HG02759 (cell line): Measurements from ENCODE around the gene POP4.

ENCODE experiments used
- ATAC-seq: cut with Tn5 transposase; IDR thresholded peaks from one replicate; pipeline ENCODE4 v1.9.1; 2021; ENCODE audit warnings: mild to moderate bottlenecking, moderate library complexity; ENCODE audit not compliant: unreplicated experiment

POP4 gene

GRCh38 chr19:29576761-29577648 is 29.1 kb upstream of the POP4 start:
- ATAC-seq = peak; percentile 82

DNA sequence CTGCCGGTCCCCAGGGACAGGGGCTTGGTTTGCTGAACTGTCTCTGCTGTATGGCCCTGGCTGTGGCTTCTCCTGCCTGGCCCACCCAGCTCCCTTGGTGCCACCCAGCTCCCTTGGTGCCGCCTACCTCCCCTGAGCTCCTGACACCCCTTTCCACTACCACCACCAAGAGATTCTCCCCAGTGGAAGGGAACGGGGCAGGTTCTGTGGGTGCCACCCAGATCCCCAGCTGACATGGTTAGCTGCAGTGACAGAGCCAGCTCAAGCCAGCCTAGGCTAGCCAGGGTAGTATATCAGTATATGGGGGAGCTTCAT is 28.5 kb upstream of the POP4 start:
- no peak for ATAC-seq

GRCh38 chr19:29578349-29578748 is 27.7 kb upstream of the POP4 start:
- no peak for ATAC-seq

GRCh38 chr19:29579308-29579910 is 26.7 kb upstream of the POP4 start:
- no peak for ATAC-seq

DNA sequence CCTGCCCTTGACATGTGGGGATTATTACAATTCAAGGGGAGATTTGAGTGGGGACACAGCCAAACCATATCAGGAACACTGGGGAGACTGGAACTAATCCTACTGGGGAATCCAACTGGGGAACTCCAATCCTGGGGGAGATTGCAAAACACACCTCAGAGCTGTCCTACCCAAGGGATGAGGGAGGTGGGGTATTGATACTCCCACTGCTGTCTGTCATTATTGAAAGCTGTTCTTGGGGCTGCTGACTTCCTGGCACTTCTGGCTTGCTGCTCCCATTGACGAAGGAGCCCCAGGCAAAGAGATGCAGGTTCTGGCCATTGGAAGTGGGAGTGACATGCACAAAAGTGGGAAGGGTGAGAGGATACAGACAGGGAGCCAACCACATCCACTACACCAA is 24.7 kb upstream of the POP4 start:
- no peak for ATAC-seq

GRCh38 chr19:29583196-29583999 is 22.7 kb upstream of the POP4 start:
- ATAC-seq = no peak

DNA sequence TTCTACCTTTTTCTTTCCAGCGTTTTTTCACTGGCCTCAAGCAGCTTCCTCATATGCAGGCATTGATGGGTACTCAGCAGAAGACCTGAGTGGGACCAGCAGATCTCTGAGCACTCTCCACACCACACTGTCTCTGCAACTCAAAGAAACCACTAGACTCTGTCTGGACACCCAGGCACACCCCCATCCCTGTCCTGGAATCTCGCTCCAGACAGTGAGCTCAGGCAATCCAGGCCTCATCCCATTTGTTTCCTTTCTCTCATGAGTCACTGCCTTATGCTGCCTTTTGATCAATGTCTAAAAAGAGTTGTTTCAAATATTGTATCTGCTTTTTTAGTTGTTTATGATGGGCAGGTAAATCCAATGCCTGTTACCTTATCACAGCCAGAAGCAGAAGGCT is 19.7 kb upstream of the POP4 start:
- ATAC-seq = no peak

DNA sequence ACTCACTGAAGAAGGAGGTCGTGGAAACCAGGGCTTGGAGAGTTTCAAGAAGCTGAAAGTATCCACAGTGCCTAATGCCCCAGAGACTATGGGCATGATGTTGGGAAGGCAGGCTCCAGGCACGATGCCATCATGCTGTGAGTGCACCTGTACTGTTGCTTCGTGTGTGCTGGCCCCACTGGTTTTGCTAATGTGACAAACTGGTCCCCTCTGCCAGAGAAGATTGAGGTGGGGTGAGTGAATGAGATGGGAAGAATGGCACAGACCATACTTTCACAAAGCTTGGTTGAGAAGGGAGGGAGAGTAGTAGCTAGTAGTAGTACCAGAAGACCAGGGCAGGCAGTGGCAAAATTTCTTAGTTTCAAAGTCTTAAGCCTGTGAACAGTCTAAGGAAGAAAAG is 19.0 kb upstream of the POP4 start:
- ATAC-seq = no peak

GRCh38 chr19:29587518-29587986 is 18.5 kb upstream of the POP4 start:
- ATAC-seq = peak; percentile 94

GRCh38 chr19:29588095-29588494 is 18.0 kb upstream of the POP4 start:
- ATAC-seq = no peak

GRCh38 chr19:29590278-29590677 is 15.8 kb upstream of the POP4 start:
- ATAC-seq = no peak

- ATAC-seq = no peak
These were observed 14.4 kb upstream of the POP4 start for GRCh38 chr19:29591670-29592069.

- no peak for ATAC-seq
These were observed 12.2 kb upstream of the POP4 start for GRCh38 chr19:29593869-29594268.

- ATAC-seq = no peak
These were observed 9.9 kb upstream of the POP4 start for GRCh38 chr19:29596080-29596727.

- no peak for ATAC-seq
These were observed 9.1 kb upstream of the POP4 start for GRCh38 chr19:29596885-29597525.

- ATAC-seq = no peak
These were observed 8.0 kb upstream of the POP4 start for GRCh38 chr19:29598036-29598435.

DNA sequence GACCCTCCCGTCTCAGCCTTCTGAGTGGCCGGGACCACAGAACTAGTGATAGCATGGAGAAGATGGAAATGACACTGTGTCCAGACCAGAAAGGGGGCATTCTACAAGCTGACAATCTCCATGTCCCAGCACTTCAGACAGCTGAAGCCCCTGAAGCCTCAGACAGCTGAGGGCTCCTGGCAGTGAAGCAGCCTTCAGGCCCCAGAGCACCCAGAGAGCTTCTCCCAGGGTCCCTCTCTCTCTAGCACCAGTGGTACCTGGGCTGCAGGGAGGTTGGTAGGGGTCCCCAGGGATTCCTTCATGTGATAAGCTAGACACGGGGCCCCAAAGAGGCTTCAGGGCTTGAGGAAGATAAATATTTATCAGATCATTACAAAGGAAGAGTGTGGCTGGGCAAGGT is 7.6 kb upstream of the POP4 start:
- no peak for ATAC-seq

- ATAC-seq = no peak
These were observed 2.8 kb upstream of the POP4 start for GRCh38 chr19:29603308-29603707.

DNA sequence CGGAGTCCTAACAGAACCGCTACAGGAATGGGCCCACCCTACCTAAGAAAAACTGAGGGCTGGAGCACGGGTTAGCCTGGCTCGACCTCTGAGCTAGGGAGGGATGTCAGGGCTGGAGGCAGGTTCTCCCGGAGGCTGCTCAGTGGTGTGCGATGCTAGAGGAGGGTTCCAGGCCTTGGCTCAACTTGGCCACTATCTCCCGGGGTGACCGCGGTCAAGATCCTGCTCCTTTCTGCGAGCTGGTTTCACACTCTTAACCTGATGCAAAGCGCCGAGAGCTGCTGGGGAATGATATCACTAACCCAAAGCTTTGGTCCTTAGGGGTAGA is 301 bp downstream of the POP4 start:
- ATAC-seq = peak; percentile 14

DNA sequence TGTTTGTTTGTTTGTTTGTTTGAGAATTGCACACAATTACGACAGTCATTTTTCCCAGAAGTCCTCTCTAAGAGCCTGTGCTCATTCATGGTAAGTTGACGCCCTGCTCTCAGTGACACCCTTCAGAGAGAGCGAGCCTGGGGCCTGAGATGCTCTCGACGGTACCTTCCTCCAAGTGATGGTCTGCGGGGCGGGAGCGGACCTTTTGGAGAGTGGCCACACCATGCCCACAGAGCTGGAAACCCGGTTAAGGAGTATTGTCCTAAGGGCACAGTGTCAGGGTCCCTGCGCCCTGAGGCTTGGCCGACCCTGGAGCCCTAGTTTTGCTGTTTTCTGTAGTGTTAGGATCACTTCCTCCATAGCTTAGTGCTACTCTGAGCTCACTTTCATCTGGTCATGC is 3.6 kb downstream of the POP4 start:
- ATAC-seq = no peak

DNA sequence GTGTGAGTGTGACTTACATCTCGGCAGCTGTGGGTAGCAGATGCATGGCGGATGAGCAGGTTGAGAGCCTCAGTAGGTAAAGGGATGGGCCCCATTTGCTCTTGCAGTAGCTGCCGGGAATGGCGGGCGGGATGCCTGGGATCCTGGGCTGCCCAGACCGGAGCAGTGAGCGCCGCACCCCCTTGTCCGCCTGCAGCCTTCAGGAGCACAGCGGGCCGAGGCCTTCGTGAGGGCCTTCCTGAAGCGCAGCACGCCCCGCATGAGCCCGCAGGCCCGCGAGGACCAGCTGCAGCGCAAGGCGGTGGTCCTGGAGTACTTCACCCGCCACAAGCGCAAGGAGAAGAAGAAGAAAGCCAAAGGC is 4.1 kb downstream of the POP4 start:
- no peak for ATAC-seq
